ENCODE results near the gene MAPRE3. TPM values are rescaled to one million over a fixed set of nuclear protein-coding genes. Genes with fewer than 3 reads are reported as not detected.
"Not testable (repeated sequence)": the region's sequence is repeated elsewhere in the genome, so short reads cannot be mapped to it uniquely, and the experiment has no call there.

MAPRE3 gene
- total RNA-seq = 5.4 and 7.4 TPM in 2 replicates

DNA sequence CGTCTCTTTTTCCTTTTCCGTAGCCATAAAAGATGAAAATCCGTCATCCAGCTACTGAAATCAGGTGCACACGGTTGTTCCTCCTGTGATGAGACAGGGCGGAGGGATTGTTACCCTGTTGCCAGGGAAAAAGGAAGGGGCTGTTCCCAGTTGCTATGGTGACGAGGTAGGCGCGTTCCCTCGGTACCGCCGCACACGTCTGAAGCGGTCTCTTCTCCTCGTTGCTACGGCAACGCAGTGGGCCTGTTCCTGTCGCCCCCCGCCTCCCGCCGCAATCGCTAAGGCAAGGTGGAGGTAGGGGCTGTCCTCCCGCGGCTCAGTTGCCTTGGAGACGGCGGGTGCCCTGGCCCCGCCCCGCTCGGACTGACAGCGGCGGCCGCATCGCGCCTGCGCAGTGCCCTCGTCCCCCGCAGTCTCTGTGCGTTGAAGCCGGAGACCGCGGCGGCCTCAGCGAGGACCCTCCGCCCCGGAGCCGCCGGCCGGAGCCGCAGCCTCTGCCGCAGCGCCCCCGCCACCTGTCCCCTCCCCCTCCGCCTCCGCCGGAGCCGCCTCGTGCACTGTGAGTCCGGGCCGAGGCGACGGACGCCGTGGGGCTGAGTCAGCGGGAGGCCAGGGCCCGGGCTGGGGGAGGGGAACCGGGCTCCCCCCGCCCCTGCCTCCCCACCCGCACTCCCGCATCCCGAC, at the start of gene MAPRE3:
MAPRE3 (plus strand) TSS at position 394 of the 684 bp plus-strand sequence. CDS start 51,582 bp downstream, outside the sequence.
- no peak for DNase-seq (ENCODE audit: extremely low read depth, low read depth, low spot score)

DNA sequence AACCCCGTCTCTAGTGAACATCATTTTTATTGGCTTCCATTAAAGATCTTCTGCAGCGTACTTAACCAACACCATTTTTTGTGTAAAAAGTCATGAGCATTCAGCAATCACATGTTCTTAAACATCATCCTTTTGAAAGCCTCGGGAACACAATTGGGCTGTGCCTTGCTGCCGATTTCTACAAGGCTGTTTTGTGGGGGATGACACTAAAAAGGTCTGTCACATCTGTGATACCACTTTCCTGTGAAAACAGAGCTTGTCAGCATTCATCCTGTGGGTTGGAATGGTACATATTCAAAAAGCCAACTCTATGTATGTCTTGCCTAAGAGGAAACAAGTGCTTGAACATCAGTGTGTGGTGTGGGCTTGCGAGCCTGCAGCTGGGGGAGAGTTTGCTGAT, 49.1 kb upstream of the MAPRE3 start:
- no peak for DNase-seq (ENCODE audit: extremely low read depth, low read depth, low spot score)

DNA sequence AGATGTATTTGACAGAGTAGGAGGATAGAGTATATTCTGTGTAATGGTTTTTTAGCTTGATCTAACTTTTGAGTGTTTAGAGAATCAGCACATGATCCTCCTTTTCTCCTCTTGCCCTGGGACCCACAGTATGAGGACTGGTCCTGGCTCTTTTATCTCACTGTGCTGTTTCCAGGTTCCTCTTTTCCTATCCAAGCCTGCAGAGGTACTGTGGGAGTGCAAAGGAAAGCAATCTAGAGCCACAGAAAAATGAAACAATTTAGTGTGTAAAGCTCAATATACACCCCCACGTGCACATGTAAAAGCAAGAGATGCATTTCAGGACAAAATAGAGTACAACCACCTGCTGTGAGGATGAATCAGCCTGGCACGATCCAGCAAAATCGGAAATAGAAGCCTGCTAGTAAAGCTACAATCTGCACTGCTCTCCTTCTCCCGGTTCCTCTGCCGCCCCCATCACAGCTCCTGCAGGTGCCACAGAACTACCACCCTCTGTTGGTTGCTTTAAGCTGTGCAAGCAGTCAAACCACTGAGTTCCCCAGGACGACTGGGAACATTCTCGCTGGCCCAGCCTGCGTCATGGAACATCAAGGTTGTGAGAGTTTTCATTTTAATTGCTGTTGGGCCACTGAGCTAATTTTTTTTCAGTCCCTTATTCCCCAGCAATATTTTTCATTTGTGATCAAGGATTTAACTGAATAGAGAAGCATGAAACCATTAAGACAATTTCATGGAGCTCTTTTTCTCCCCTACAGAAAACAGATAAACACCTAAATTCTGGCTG, 47.8 kb upstream of the MAPRE3 start:
- DNase-seq (ENCODE audit: extremely low read depth, low read depth, low spot score) = no peak

DNA sequence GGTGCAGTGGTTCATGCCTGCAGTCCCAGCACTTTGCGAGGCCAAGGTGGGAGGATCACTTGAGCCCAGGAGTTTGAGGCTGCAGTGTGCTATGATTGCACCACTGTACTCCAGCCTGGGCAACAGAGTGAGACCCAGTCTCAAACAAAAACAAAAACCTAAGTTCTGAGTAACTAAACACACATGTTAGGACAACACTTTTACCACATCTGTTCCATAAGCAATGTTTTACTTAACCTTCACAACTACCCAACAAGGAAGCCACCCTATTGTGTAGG, 47.3 kb upstream of the MAPRE3 start:
- DNase-seq (ENCODE audit: extremely low read depth, low read depth, low spot score) = not testable (repeated sequence)

DNA sequence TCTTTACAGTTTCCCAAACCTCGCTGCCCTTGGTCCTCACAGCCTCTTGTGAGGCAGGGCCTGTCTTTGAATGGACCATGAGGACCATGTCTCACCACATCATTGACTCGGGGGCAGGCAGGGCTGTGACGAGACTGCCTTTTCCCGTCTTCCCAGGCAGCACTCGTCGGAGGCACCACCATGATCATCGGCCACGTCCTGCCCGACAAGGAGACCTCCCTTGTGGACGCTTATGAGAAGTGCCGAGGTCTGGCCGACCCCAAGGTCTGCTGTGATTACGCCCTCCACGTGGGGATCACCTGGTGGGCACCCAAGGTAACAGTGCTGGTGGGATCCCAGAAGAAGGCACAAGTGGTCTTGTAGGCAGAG, 45.7 kb upstream of the MAPRE3 start:
- DNase-seq (ENCODE audit: extremely low read depth, low read depth, low spot score) = no peak

DNA sequence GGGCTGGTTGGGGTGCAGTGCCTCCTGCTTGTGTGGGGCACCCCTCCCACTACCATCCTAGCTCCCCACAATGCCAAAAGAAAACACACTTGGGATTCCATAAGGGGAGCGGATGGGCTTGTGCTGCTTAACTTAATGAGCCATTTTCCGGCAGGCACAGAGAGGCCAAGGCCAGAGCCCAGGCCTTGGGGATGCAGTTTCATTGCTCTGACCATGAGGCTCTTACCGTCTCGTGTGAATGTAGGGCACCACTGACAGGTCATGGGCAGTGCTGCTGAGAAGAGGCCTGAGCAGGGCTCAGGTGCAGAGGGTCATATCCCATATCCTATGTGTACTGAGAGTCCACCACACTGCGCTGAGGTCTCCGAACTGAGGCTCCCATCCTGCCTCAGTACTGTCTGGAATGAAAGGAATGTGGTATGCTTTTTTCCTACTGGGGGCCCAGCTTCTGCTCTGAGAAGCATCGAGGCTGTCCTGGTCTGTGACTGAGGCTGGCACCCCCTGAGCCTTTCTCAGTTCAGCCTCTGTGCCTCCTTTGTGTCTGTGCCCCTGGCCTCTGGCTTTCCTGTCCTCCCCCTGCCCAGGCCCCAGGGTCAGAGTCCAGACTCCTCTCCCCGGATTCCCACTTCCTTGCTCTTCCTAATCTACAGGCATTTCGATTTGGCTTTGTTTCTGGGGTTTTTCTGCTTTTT, 45.2 kb upstream of the MAPRE3 start:
- DNase-seq (ENCODE audit: extremely low read depth, low read depth, low spot score) = no peak

DNA sequence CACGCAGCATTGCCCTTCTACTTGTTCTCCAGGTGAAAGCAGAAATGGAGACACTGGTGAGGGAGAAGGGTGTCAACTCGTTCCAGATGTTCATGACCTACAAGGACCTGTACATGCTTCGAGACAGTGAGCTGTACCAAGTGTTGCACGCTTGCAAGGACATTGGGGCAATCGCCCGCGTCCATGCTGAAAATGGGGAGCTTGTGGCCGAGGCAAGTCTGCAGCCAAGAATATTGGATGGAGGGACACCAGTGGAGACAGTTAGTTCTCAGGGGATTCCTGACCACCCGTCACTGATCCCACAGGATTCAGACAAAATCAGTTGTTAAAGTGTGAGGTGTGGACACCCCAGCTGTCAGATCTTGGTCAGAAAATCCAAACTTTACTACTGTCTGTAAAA, 43.2 kb upstream of the MAPRE3 start:
- DNase-seq (ENCODE audit: extremely low read depth, low read depth, low spot score) = no peak

DNA sequence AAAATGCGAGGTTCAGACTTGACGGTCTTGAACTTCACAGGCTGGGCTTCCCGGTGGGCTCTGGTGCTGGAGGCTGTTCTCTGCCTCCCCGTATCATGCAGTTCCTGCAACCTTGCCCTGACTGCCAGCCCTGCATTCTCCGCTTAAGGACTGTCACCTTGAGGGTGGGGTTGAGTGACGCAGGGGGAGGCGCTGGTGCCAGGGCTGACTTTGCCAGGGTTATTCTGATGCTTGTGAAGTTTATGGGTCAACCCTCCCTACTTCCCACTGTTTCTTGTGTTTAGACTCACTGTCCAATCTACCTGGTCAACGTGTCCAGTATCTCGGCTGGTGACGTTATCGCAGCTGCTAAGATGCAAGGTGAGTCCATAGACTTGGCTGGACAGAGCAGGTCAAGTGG, 37.5 kb upstream of the MAPRE3 start:
- DNase-seq (ENCODE audit: extremely low read depth, low read depth, low spot score) = no peak

DNA sequence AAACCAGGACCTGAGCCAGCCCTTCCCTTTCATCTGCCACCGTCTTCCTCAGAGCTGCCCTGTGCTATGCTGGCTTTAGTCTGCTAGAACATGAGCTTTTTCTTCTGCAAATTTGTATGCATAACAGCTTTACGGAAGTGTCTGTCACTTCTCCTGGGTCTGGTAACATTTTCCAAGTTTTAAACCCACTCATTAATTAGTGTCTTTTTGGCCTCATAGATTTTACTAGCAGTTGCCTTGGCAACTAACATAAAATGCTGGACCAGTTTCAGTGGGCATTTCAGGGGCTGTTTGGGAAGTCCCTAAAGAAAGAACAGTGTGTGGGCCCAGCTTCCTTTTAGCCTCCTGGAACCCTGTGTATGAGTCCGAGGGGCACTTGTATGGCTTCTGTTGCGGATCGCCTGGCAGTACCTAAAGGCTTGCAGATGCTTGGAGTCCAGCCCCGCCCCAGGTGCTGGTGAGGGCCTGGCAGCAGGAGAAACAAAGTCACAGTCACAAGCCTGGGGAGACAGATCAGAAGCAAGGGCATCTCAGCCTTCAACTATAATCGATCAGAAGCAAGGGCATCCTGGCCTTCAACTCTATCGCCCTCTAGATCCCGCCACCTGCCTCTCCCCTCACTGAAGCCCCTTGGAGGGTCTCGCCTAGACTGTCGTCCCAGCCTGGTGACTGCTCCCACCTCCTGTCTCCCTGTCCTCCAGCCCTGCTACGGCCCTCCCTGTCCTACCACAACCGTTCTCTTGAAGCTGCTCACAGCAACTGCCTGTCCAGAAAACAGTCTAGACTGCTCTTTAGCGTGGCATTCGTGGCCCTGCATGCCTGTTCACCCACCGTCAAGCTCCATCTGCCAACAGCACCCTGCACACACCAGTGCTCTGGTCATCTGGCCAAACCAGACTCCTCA, 36.8 kb upstream of the MAPRE3 start:
- DNase-seq (ENCODE audit: extremely low read depth, low read depth, low spot score) = no peak

DNA sequence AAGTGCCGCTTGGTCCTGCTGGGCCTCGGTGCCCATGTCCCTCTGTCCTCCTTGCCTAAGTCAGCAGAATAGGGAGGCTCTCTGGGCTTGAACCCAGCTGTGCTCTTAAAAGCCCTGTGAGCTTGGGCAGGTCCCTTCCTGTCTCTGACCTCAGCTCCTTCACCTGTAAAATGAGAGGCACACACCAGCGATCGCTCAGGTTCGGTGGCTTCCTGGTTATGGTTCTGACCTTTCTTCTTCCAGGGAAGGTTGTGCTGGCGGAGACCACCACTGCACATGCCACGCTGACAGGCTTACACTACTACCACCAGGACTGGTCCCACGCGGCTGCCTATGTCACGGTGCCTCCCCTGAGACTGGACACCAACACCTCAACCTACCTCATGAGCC, 36.1 kb upstream of the MAPRE3 start:
- no peak for DNase-seq (ENCODE audit: extremely low read depth, low read depth, low spot score)

DNA sequence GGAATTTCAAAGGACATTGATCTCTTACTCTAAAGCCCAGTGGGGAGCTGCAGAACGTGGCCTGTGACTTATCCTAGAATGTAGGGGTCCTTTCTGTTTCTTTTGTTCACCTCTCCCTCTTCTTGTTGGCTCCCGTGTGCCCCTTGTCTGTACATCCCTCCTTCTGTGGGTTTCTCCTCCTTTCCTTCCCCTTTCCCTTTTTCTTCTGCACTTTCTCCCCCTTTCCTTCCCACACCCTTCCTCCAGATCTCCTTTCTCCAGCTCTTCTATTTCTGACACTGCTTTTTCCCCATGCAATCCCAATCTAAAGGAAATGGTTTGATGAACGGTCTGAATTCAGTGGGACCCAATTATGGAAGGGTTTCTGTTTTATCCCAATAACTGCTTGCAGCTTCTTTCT, 35.5 kb upstream of the MAPRE3 start:
- DNase-seq (ENCODE audit: extremely low read depth, low read depth, low spot score) = no peak

DNA sequence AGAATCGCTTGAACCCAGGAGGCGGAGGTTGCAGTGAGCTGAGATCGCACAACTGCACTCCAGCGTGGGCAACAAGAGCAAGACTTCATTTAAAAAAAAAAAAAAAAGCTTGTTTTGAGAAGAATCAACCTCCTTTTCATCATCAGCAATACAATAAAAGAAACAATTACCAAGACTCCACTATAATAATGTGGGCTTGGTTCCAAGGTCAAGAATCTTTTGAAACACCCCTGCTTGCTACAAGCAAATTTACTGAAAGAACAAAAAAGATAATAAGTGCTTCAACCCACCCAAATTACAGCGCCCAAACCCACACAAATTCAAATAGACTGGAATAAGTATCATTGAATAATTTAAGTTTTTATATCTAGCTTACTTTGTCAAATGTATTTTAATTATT, 33.6 kb upstream of the MAPRE3 start:
- DNase-seq (ENCODE audit: extremely low read depth, low read depth, low spot score) = no peak

DNA sequence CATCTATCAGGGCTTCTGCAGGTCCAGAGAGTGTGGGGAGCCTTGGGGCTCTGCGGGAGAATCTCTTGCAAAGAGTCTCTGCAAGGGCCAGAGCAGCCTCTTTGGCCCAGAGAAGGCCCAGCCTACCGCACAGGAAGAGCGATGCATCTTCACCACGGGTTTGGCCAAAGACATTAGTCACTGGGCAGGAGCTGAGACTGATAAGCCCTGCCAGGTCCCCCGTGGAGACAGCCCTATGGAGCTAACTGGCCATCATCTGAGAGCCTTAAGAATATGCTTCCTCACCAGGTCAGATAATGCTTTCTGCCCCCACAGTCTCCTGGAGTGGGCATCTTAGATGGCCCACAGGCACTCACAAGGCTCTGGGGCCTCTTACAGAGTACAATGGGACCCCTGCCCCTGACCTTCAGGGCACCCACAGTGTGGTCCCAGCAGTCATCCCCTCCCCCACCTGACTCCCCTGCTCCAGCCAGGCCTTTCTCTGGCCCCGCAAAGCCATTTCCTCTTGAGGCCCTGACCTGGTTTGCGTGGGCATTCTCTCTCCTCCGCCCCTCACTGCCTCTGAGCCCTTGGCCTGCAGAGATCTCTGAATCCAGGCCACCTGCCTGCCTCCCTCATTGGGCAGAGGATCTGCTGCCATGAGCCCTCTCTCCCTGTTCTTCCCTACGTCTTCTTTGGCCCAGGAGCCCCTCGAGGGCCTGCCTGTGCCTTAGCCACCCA, 31.9 kb upstream of the MAPRE3 start:
- no peak for DNase-seq (ENCODE audit: extremely low read depth, low read depth, low spot score)

DNA sequence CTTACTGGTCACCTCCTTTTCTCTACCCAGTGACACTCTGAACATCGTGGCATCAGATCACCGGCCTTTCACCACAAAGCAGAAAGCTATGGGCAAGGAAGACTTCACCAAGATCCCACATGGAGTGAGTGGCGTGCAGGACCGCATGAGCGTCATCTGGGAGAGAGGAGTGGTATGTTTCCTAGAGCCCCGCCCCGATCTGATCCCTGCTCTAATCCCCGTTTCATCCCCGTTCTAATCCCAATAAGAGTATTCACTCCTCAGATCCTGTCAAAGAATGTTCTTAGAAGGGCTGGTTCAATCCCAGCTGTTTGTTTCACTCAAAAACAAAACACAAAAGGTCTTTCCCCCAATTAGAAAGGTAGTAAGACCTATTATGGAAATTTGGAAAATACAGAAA, 30.4 kb upstream of the MAPRE3 start:
- no peak for DNase-seq (ENCODE audit: extremely low read depth, low read depth, low spot score)

DNA sequence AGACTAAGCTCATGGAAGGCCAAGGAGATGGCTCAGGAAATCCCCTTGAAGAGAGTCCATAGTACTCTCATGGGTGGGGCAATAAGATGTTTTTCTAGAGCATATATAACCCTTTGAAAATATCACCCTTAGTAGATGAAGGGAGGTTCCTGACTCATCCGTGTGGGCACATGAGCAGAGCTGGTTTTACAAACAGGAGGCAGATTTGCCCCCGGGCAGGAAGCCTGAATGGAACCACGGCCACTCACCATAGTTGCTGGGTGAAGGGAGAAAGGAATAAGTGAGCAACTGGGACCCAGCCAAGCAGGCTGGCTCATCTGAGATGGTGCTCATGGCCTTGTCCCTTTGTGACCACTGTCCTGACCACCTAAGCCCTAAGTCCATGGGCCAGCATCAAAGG, 29.0 kb upstream of the MAPRE3 start:
- no peak for DNase-seq (ENCODE audit: extremely low read depth, low read depth, low spot score)

DNA sequence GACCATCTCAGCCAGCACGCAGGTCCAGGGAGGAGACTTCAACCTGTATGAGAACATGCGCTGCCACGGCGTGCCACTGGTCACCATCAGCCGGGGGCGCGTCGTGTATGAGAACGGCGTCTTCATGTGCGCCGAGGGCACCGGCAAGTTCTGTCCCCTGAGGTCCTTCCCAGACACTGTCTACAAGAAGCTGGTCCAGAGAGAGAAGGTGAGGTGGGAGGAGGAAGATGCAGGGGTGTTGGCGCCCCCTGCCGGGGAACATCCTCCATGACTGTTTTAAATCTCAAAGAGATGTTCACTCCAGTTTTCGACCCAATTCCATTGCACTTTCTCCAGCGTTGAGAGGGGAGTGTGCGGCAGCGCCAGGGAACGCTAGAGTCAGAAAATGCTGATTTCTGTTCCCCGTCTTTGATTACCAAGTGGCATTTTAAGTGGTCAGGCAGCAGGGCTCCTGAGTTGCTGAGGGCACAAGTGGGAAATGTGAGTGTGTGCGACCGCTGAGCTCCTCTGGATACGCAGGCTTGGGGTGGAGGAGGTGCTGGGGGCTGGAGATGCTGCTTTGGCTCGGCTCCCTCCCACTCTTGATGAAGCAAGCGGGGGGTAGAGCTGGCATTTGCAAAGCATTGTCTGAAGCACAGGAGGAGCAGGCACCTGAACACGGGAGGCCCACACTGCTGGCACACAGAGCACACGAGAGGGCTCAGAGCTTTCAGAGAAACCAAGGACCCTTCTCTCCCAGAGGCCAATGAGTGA, 27.7 kb upstream of the MAPRE3 start:
- DNase-seq (ENCODE audit: extremely low read depth, low read depth, low spot score) = peak; percentile 9

DNA sequence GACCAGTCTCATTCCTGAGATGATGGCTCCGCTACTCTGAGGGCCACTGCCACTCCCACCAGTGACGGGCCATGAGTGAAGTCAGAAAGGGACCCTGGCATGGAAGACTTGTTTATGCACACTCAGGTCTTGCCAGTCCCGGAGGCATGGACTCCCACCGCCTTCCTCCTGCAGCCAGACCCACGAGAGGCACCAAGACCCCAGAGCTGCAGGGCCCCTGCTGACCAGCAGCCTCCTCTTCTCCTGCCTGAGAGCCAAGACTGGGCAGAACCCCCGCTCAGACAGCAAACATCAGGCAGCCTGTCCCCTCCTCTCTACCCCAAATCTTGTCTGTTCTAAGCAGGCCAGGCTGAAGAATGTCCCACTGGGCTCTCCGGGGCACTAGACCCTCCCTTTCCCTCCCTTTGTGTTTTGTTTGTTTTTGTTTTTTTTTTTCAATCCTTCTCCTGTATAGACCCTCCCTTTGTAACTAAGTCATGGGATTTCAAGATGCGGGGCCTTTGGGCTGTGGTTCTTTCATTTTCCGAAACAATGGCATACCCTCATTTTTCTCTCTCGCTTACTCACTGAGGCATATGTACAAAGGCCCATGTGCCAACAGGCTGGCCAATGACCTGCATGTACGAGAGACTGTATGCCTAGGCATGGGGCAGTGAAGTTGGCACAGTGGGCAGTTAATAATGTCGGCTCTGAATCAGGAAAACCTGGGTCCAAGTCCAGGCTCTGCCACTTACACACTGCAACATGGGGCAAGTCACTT, 24.3 kb upstream of the MAPRE3 start:
- DNase-seq (ENCODE audit: extremely low read depth, low read depth, low spot score) = no peak

DNA sequence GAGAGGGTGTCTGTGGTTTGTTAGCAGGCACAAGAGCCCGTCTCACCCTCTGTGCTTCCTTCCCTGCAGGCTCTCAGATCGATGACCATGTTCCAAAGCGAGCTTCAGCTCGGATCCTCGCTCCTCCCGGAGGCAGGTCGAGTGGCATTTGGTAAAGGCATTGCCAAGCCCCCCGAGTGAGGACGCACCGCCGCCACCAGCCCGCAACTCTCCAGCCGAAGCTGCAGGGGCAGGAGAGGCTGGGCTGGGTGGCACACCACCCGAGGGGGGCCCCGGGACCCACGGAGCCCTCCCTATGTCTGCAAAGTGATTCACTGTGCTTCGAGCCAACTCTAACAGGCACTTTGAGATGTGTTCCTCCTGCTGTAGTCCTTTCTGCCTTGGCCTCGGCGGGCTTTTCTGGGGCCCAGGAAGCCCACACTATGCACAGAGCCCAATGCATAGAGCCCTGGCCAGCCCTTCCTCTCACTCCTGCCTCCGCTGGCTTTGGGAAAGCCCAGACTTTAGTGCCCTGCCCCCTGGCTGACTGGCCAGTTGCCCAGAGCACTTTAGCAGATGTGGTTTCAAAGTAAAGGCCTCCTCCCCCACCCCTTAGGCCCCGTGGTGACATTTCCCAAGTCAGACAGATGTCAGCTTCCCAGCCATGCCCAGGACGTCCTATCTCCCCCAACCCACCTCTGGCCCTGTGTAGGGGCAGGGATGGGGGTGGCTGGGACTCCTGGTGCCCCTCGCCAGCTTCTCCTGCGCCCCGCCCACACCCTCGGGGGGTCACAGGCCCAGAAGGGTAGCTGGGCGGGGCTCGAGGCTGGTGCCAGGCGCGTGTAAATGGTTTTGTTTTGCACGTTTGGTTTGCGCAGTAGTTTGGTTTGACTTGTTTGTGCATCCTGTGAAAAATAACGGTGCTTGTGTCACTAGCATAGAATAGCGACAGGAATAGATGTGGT, 23.3 kb upstream of the MAPRE3 start:
- DNase-seq (ENCODE audit: extremely low read depth, low read depth, low spot score) = no peak
